Rectal smooth muscle tissue (tissue), 1 donor: Measurements from ENCODE around the gene CLIC1.
"Not testable (repeated sequence)": the region's sequence is repeated elsewhere in the genome, so short reads cannot be mapped to it uniquely, and the experiment has no call there.

Experiments
- H3K27ac ChIP-seq: one replicate; pipeline ENCODE4 v1.7.0; 2013; ENCODE audit warnings: low read depth, low read length, inconsistent platforms
- H3K27me3 ChIP-seq: one replicate; pipeline ENCODE4 v1.7.0; 2013; ENCODE audit warnings: low read length; ENCODE audit not compliant: control insufficient read depth, insufficient read depth
- H3K36me3 ChIP-seq: one replicate; pipeline ENCODE4 v1.7.0; 2013; ENCODE audit warnings: low read length; ENCODE audit not compliant: control insufficient read depth, insufficient read depth
- H3K4me1 ChIP-seq: one replicate; pipeline ENCODE4 v1.7.0; 2013; ENCODE audit warnings: low read length; ENCODE audit not compliant: control insufficient read depth, insufficient read depth
- H3K4me3 ChIP-seq: one replicate; pipeline ENCODE4 v1.7.0; 2013; ENCODE audit warnings: low read length
- H3K9ac ChIP-seq: one replicate; pipeline ENCODE4 v1.7.0; 2013; ENCODE audit warnings: low read length

Gene CLIC1

GRCh38 chr6:31709157-31709556 lies 27.2 kb downstream of the CLIC1 start:
- not testable (repeated sequence) for H3K4me3 ChIP-seq, H3K27me3 ChIP-seq, H3K27ac ChIP-seq, H3K4me1 ChIP-seq, H3K9ac ChIP-seq, H3K36me3 ChIP-seq

DNA sequence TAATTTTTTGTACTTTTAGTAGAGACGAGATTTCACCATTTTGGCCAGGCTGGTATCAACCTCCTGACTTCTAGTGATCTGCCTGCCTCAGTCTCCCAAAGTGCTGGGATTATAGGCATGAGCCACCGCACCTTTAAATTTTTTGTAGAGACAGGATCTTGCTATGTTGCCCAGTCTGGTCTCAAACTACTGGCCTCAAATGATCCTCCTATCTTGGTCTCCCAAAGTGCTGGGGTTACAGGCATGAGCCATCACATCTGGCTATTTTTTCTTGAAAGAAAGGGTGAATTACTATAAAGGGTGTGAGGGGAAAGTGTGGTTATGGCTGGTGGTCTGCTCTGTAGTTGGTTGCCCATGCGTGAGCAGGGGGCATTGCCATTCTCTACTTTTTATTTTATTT lies 28.1 kb downstream of the CLIC1 start:
- Histone ChIP-seq H3K9ac (no peak overlapping the region), H3K4me1 (no peaks in the 10 kb centered on the region), H3K4me3 (no peak overlapping the region), H3K27me3 (no peaks in the 10 kb centered on the region), H3K36me3 (no peaks in the 10 kb centered on the region), H3K27ac (no peak overlapping the region)

DNA sequence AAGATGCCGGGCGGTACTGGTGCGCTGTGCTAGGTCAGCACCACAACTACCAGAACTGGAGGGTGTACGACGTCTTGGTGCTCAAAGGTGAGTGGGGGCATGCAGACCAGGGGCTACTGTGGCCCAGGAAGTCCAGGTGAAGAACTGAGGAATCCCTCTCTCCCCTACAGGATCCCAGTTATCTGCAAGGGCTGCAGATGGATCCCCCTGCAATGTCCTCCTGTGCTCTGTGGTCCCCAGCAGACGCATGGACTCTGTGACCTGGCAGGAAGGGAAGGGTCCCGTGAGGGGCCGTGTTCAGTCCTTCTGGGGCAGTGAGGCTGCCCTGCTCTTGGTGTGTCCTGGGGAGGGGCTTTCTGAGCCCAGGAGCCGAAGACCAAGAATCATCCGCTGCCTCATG lies 28.6 kb downstream of the CLIC1 start:
- Histone ChIP-seq H3K4me3 (no peak overlapping the region), H3K4me1 (no peaks in the 10 kb centered on the region), H3K27me3 (no peaks in the 10 kb centered on the region), H3K36me3 (no peaks in the 10 kb centered on the region), H3K27ac (no peak overlapping the region), H3K9ac (no peak overlapping the region)

GRCh38 chr6:31706599-31706998 lies 29.7 kb downstream of the CLIC1 start, which contains the start of gene LY6G6F:
LY6G6F (plus strand) TSS chr6:31706866; CDS start chr6:31706907, 41 bp downstream.
- Histone ChIP-seq H3K27ac (no peak within 1 kb of the TSS), H3K27me3 (no peaks in the 10 kb centered on the region), H3K4me1 (peaks cover 7% of the 10 kb centered on the region), H3K9ac (no peak within 1 kb of the TSS), H3K4me3 (no peak within 1 kb of the TSS), H3K36me3 (no peaks in the 10 kb centered on the region)

DNA sequence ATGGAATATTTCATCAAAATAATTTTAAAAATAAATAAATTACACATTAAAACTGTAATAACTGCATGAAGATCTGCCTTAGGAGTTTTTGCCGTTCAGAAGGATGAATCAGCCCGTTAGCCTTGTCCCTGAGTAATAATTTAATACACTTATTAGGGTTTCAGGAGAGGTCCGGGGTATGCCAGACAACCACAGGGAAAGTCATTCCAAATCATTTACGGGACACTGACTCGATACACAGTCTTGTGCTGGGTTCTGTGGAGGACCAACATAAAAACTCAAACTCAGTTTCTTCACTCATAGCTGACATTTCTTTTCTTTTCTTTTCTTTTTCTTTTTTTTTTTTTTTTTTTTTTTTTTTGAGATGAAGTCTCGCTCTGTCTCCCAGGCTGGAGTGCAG lies 30.4 kb downstream of the CLIC1 start:
- H3K36me3 ChIP-seq = peaks cover under 1% of the 10 kb centered on the region

GRCh38 chr6:31702819-31703716 lies 33.3 kb downstream of the CLIC1 start, which contains the start of gene ABHD16A:
ABHD16A (minus strand) TSS chr6:31703324; CDS start chr6:31703281, 43 bp downstream.
- Histone ChIP-seq H3K4me3 (peak within 1 kb of the TSS; percentile 89), H3K27ac (peak within 1 kb of the TSS; percentile 99), H3K27me3 (no peaks in the 10 kb centered on the region), H3K9ac (peak within 1 kb of the TSS; percentile 97), H3K36me3 (peaks cover 9% of the 10 kb centered on the region), H3K4me1 (peaks cover 9% of the 10 kb centered on the region)

More for the DNA sequence above, 30.4 kb downstream of the CLIC1 start:
- H3K27me3 ChIP-seq = no peaks in the 10 kb centered on the region
- peaks cover 9% of the 10 kb centered on the region for H3K4me1 ChIP-seq
- H3K4me3 ChIP-seq = no peak overlapping the region
- H3K27ac ChIP-seq = no peak overlapping the region
- no peak overlapping the region for H3K9ac ChIP-seq

- Histone ChIP-seq H3K36me3 (peaks cover 9% of the 10 kb centered on the region), H3K27me3 (no peaks in the 10 kb centered on the region), H3K4me1 (peaks cover 9% of the 10 kb centered on the region), H3K4me3 (peak overlapping the region; percentile 89), H3K9ac (peak overlapping the region; percentile 97), H3K27ac (peak overlapping the region; percentile 99)
Measured at GRCh38 chr6:31702405-31702818, 33.9 kb downstream of the CLIC1 start.

DNA sequence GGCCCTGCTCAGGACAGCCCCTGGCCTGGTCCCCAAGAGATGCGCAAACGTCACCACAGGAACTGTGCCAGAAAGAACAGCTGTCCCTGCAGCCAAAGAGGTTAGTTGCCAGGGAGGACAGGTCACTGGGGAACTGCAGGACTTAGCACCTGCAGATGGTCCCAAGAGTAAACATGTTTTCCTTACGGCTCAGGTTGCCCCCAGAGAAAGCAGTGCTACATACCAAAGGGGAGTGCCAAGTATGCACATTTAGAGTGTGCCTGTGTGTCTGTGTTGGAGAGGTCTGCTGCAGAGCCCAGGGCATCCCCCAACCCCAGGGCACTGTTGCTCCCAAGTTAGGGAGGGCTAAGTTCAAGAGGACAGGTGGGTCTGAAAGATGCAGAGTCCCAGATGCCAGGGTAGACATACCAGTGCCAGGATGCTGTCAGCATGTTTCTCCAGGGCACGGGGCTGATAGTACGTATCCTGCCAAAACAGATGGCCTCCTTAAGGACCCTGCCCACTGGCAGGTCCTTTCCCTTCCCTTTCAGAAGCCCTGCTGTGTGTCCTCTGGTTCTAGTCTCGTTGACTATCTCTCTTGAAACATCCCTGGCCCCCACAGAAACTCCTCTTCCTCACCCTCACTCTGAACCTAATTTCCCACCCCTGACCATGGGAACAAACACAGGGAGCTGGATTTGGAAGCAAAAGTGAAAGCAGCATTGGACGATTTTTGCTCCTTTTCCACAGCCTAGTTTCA lies 34.5 kb downstream of the CLIC1 start:
- Histone ChIP-seq H3K4me3 (peak overlapping the region; percentile 89), H3K4me1 (peaks cover 9% of the 10 kb centered on the region), H3K36me3 (peaks cover 11% of the 10 kb centered on the region), H3K9ac (peak overlapping the region; percentile 97), H3K27ac (peak overlapping the region; percentile 99), H3K27me3 (no peaks in the 10 kb centered on the region)

GRCh38 chr6:31700740-31701401 lies 35.5 kb downstream of the CLIC1 start:
- peak overlapping the region; percentile 10 for H3K4me3 ChIP-seq
- H3K4me1 ChIP-seq = peaks cover 9% of the 10 kb centered on the region
- no peaks in the 10 kb centered on the region for H3K27me3 ChIP-seq
- no peak overlapping the region for H3K9ac ChIP-seq
- H3K27ac ChIP-seq = no peak overlapping the region
- peaks cover 12% of the 10 kb centered on the region for H3K36me3 ChIP-seq

- Histone ChIP-seq H3K4me3 (no peak overlapping the region), H3K36me3 (peaks cover 29% of the 10 kb centered on the region), H3K27ac (no peak overlapping the region), H3K27me3 (no peaks in the 10 kb centered on the region), H3K4me1 (peaks cover 9% of the 10 kb centered on the region), H3K9ac (no peak overlapping the region)
Measured at GRCh38 chr6:31697555-31697954, 38.8 kb downstream of the CLIC1 start.

DNA sequence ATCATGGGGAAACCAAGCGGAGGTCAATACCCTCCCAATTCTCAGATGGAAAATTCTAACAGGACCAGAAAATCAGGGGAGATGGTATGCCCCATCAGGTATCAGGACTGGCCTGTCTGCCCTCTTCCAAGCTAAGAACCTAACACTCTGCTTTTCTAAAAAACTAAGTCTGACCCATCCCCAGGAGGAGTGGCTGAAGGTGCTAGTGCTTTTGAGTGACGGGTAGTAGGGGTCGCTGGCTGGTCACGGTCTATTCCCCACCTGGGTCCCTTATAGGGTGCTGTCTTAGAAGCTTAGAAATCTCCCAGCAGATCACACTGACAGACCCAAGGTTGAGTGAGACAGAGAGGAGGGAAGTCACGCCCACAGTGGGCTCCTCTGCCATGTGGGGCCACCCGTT lies 42.8 kb downstream of the CLIC1 start:
- H3K4me1 ChIP-seq = no peaks in the 10 kb centered on the region
- H3K27ac ChIP-seq = no peak overlapping the region
- H3K4me3 ChIP-seq = no peak overlapping the region
- H3K27me3 ChIP-seq = no peaks in the 10 kb centered on the region
- H3K9ac ChIP-seq = no peak overlapping the region
- H3K36me3 ChIP-seq = peaks cover 39% of the 10 kb centered on the region

DNA sequence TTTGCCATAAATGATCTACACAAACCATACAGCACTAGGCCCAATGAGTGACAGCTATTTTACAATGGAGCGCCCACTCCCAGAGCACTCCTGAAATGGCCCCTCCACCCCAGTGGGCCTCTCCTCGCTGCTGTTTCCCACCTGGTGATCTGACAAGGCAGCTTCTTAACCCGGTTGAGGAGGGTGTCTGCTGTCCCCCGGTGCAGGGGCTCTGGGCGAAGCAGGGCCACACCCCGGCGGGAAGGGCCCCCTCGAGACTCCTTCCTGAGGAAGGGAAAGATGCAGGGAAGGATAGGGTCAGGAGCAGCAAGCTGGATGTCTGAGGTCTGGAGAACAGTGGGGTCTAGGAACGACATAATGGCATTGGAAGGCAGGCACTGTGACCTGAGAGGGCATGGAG lies 43.4 kb downstream of the CLIC1 start:
- Histone ChIP-seq H3K36me3 (peaks cover 45% of the 10 kb centered on the region), H3K4me3 (no peak overlapping the region), H3K27ac (no peak overlapping the region), H3K9ac (no peak overlapping the region), H3K4me1 (no peaks in the 10 kb centered on the region), H3K27me3 (no peaks in the 10 kb centered on the region)
